HG02938 (cell line): ENCODE data around the gene PPHLN1.
"Not testable (repeated sequence)": the region's sequence is repeated elsewhere in the genome, so short reads cannot be mapped to it uniquely, and the experiment has no call there.

Source experiments
- ATAC-seq: cut with Tn5 transposase; IDR thresholded peaks from one replicate; pipeline ENCODE4 v1.9.1; 2021; ENCODE audit warnings: mild to moderate bottlenecking, moderate library complexity; ENCODE audit not compliant: unreplicated experiment

Gene PPHLN1

DNA sequence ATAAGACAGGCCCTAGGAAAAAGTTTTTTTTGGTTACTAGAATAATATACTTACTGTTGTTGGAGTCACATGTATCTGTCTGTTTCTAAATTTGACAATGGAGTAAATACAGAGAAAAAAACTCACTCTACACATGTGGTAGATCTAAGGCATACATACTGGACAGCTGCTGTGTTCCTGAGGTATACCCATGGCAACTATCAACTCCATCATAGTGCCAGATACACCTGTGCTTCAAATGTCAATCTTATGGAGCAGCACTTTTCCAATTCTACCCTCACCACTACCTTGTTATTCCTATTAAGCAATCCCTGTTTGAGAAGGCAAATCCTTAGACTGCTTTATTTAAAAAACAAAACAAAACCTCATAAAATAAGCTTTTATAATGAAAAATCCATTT lies 3.4 kb upstream of the PPHLN1 start:
- no peak for ATAC-seq

DNA sequence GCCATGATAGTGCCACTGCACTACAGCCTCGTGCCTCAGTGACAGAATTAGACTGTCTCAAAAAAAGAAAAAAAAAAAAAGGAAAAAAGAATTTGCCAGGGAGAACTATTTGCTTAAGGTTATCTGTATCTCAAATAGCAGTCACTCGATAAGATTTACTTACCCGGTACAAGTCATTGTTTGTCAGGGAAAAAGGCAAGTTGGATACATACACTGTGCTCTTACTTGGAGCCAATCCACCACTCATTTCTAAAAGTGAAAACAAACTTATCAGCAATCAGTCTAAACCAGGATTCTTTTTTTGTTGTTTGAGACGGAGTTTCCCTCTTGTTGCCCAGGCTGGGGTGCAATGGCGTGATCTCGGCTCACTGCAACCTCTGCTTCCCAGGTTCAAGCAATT lies 2.1 kb upstream of the PPHLN1 start:
- no peak for ATAC-seq

DNA sequence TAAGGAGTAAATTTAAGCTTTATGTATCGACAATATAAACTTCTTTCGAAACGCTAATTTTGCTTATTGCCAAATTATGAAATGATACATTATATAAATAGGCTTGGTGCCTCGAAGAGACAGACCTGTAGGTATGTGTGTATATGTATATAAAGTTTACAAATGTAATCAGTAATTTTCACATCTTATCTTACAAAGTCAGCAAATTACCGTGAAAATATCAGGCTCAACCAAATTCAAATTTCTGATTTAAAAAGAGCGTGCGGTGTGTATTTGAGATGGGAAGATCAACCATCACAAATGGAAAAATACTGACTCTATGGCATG lies 678 bp upstream of the PPHLN1 start:
- ATAC-seq: no peak

DNA sequence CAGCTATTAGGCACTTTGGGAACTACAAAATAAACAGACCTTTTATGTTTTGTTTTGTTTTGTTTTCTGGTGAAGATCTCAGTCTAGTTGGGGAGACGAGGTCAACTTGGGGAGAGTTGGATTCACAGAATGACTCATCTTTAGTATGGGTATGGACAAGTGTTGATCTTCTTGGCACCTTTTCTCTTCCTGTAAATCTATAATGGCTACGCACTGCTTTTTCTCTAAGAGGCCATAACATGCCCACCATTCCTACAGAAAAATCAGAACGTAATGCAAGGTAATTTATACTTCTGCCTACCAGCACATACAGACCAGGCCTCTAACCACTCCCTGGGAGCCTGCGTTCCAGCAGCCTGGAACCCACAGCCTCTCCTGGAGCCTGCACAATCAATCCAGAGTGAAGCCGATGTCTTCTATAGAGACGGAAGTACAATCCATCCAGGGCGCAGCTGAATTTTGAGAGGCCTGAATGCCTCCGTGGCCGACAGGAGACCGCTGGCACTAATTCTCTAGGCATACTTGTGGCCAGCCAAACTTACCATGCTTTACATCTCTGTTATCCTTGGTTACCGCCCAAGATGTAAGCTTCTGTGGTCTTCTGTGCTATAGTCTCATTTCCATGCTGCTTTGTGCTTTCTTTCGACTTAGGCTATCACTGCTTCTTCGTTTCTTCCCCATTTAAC lies 717 bp downstream of the PPHLN1 start:
- ATAC-seq: peak; percentile 31

DNA sequence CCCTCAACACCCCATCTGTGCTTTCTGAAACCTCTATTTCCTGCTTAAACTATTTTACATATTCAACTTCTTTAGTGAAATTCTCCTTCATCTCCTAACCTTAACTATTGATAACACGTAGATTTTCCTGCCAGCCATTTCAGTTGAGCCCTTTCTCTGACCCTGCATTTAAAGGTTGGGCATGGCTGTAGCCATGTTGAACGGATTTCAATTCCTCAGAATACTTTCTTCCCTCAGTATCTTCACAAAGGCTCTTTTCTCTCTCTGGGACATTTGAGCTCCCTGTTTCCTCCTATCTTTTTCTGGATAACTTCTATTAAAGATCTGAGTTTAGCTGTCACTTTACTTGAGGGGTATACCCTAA lies 1.2 kb downstream of the PPHLN1 start:
- ATAC-seq: no peak

DNA sequence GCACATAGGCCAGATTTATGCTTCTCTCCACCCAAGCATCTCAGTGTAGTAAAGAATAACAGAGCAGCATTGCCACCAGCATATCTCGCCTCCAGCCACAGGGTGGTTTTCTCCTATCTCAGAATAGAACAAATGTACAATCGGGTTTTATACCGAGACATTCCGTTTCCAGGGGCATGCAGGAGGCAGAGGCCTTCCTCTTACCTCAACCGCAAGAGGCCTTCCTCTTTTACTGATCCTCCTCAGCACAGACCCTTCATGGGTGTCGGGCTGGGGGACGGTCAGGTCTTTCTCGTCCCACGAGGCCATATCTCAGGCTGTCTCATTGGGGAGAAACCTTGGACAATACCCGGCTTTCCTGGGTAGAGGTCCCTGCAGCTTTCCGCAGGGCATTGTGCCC lies 4.1 kb downstream of the PPHLN1 start:
- ATAC-seq: not testable (repeated sequence)

DNA sequence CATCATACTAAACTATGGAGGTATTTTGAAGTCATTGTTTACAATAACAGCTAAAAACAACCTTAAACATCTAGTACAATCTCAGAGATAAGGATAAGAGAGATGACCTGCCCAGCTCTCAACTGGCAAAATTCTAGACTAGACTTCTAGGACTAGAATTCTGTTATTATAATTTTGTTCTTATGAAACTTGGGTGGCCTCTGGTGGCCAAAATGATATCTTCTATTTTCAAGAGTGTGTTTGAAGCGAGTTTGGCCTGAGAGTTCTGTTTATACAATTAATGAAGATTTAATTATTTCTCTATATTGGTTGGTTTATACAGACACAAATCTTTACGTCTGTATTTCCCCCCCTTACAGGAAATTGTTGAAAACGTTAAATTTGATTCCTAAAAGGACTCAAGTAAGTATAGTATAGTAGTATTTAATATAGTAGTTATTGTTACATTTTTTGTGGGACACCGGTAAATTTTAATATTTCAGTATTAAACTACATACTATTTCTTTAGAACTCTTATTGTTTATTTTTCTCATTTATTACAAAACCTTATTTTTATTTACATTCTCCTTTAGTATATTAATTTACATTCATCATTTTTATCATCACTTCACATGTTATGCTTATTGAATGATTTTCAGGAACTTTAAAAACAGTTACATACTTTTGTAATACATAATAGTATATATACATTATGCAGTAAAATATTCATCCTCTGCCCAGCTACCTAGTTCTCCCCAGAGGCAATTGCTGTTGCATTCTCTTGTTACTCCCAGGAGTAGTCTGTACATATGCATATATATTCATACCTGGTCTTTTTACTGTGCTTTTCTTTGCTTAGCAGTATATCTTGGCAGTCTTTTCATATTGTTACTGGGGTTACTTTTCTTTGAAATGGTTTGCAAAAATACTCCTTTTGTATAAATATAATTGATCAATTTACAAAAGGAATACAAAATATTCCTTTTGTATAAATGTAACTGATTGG lies 6.6 kb downstream of the PPHLN1 start:
- peak; percentile 69 for ATAC-seq

DNA sequence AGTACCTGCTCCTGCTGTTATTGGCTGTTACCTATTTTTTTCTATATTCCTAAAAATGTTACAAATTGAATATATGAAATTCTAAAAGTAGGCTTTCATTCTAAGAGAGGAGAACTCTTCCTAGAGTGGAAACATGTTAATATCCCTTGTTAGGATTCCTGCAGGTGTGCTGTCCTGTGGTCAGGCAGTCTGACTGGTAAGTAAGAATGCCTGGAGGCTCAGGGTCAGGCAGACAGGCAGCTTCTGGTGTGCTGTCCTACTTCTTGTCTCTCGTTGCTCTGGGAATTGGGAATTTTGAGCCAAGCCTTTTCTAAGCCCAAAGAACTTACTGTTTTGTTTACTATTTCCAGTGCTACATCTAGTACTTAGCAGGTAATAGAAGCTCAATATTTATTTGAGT lies 10.3 kb downstream of the PPHLN1 start:
- ATAC-seq: no peak

DNA sequence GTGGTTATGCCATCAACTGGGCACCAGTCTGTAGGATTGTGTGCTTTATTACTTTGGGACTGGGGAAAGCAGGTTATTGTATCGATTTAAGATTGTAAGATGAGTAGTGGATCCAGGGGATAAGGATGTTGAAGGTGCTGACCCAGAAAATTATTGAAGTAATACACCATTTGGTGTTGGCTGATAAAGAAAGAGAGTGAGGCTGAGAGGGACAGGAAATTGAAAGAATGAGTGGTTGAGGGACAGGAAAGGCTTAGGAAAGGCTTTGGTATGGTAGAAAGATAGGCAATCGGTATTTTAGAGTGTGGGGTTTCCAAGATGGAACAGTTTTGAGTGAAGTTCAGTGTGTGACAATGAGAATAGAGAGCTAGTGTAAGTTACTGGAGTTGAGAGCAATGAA lies 12.3 kb downstream of the PPHLN1 start:
- ATAC-seq: no peak

DNA sequence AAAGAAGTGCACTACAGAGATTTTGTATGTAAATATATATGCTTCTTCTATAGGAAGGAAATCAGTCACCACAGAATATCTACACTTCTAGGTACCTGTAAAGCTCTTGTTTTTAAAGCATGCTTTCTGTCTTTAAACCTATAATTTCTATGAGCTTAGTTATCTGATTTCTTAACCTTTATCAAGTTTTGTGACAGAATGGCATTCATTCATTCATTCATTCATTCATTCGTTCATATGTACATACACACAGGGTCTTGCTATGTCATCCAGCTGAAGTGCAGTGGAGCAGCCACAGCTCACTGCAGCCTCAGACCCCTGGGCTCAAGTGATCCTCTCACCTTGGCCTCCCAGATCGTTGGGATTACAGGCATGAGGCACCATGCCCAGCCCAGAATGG lies 16.1 kb downstream of the PPHLN1 start:
- no peak for ATAC-seq

DNA sequence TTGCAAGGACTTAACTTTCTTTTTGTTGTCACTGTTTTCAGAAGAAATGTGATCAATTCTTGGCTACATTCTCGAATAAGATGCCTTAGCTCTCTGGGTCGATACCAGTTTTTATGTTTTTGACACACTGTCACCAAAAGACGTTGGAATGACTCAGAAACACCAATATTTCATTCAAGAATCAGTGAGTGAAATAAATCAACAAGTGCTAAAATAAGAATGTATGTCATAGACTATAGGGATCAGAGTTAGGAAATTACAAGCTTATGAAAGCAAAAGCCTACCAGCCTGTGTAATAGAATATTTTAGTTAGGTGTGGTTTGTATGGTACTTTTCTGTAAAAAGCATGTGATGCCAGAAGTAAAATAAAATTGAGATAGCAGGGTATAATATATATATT lies 17.8 kb downstream of the PPHLN1 start:
- ATAC-seq: no peak

DNA sequence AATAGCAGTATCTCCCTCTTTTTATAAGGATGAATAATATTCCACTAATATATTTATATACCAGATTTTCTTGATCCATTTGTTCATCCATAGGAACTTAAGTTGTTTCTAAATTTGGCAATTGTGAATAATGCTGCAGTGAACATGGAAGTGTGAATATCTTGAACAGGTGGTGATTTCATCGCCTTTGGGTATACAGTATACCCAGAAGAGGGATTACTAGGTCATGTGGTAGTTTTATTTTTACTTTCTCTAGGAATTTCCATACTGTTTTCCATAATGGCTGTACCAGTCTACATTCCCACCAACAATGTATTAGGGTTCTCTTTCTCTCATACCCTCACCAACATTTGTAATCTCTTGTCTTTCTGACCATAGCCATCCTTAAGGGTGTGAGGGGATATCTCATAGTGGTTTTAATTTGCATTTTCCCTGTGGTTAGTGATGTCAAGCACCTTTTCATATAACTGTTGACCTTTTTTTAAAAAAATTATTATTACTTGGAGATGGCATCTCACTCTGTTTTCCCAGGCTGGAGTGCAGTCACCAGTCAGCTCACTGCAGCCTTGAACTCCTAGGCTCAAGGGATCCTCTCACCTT lies 20.5 kb downstream of the PPHLN1 start:
- no peak for ATAC-seq

DNA sequence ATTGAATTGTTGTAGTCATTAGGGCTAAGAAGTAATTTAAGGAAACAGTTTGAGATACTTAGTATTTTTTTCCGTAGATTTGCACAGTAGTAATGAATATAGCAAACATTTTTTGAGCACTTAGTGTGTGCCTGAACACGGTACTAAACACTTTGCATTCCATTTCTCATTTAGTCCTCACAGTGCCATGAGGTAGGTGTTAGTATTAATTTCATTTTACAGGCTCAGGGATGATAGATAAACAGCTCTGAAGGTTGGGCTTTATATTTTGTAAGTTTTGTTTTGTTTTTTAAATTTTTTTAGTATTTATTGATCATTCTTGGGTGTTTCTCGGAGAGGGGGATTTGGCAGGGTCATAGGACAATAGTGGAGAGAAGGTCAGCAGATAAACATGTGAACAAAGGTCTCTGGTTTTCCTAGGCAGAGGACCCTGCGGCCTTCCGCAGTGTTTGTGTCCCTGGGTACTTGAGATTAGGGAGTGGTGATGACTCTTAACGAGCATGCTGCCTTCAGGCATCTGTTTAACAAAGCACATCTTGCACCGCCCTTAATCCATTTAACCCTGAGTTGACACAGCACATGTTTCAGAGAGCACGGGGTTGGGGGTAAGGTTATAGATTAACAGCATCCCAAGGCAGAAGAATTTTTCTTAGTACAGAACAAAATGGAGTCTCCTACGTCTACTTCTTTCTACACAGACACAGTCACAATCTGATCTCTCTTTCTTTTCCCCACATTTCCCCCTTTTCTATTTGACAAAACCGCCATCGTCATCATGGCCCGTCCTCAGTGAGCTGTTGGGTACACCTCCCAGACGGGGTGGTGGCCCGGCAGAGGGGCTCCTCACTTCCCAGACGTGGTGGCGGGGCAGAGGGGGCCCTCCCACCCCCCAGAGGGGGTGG lies 23.4 kb downstream of the PPHLN1 start:
- ATAC-seq: not testable (repeated sequence)

DNA sequence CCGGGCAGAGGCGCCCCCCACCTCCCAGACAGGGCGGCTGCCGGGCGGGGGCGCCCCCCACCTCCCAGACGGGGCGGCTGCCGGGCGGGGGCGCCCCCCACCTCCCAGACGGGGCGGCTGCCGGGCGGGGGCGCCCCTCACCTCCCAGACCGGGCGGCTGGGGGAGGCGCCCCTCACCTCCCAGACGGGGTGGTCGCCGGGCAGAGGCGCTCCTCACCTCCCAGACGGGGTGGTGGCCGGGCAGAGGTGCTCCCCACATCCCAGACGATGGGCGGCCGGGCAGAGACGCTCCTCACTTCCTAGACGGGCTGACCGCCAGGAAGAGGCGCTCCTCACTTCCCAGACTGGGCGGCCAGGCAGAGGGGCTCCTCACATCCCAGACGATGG lies 24.0 kb downstream of the PPHLN1 start:
- ATAC-seq: not testable (repeated sequence)

DNA sequence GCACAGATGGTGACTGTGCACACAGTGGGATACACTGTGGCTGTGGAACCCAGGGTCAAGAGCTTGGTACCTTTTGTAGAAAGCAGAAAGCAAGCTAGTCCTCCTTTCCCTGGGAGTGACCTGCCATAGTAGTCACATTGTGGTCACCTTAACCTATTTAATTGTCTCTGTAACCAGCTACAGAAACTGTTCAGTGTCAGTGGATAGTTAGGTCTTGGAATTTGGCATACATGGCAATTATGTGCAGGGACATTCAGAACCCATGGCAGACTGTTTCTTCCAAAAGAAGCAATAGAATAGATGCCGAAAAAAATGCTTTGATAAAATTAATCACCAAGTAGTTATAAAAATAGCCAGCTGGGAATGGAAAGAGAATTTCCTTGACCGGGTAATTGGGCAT lies 30.4 kb downstream of the PPHLN1 start:
- ATAC-seq: no peak

DNA sequence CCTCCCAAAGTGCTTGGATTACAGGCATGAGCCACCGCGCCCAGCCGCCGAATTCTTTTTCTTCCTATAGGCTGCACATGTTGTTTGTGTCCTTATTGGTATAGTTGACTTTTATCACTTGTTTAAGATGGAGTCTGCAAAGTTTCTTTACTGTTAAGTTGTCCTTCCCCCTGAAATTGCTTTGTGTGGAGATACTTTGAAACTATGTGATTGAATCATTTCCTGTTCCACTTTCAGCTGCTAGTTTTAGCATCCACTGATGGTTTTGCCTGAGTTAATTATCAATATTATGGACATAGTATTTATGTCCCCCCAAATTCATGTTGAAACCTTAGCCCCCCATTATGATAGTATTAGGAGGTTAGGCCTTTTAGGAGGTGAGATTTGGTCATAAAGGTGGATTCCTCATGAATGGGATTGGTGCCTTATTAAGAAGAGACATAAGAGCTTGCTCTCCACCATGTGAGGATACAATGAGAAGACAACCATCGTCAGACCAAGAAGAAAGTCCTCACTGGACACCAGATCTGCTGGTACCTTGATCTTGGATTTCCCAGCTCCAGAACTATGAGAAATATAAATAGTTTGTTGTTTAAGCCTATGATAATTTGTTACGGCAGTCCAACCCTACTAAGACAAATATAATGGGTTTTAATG lies 34.9 kb downstream of the PPHLN1 start:
- ATAC-seq: peak; percentile 91

DNA sequence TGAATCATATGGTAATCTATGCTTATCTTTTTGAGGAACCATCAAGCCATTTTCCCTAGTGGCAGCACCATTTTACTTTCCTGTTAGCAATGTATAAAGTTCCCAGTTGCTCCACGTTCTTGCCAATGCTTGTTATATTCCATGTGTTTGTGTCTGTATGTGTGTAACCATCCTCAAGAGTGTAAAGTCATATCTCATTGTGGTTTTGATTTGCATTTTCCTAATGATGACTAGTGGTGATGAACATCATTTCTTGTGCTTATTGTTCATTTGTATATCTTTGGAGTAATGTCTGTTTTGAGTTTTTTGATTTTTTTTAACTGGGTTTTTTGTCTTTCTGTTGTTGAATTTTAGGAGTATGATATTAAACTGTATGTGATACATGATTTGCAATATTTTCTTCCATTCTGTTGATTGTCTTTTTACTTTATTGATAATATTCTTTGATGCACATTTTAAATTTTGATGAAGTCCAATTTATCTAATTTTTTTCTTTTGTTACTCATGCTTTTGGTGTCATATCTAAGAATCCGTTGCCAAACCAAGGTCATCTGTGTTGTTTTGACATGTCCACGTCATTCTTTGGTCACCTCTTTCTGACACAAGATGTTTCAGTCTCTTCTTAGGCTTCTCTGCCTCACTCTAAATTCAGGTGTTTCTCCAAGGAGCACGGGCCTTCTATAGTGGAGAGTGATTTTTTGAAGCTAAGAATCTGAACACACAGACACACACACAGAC lies 36.1 kb downstream of the PPHLN1 start:
- ATAC-seq: no peak

DNA sequence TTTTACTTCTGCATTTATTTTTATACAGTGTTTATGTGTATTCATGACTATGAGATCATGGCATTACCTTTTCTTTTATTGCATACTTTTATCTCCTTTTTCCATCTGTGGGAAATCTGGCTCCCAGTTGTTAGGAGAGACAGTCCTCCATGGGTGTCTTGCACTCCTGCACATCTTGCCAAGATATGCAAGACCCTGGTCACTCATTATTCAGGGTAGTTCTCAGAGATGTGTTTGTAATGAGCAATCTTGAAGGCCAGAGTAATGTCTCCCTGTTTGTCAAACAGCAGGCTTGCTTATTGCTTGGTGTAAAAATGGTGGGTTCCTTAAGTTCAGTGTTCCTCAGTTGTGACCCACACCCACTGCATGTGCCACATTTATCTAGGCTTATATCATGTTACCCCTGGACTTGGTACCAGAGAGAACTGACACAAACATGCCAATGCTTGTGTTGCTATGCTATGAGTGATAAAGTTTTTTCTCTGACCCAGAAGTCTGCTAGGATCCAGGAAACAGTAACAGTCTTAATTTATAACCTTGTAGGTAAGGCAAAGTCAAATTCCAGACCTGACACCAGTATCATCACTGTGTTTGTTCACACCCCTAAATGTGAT lies 36.8 kb downstream of the PPHLN1 start:
- ATAC-seq: no peak

DNA sequence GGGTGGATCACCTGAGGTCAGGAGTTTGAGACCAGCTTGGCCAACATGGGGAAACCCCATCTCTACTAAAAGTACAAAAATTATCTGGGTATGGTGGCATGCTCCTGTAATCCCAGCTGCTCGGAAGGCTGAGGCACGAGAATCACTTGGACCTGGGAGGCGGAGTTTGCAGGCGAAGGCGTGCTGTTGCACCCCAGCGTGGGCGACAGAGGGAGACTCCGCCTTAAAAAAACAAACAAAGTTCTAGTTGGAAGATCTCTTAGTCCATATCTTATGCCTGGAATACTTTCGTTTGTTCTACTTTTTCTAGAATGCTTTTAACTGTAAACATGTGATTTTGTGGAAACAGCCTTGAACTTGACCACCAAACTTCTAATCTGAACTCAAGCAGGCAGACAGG lies 38.7 kb downstream of the PPHLN1 start:
- no peak for ATAC-seq
